Thymus (tissue), 11 donors: ENCODE measurements around the gene TNK2. TPM values are rescaled to one million over a fixed set of nuclear protein-coding genes. Genes with fewer than 3 reads are reported as not detected.

Experiments used
- DNase-seq, 9 donors: peaks; one replicate each; pipeline ENCODE4 v3.0.0-alpha.2; 2013; ENCODE audit warnings: low spot score in 9 of 9, low read depth in 6 of 9, missing footprints in 1 of 9
- H3K27ac ChIP-seq, 2 donors: one replicate each; pipeline ENCODE4 v1.5.1; 2013; ENCODE audit warnings: control low read depth in 1 of 2, low read depth in 1 of 2, low read length in 1 of 2, mild to moderate bottlenecking in 1 of 2, moderate library complexity in 1 of 2
- H3K27me3 ChIP-seq, 2 donors: one replicate each; pipeline ENCODE4 v1.5.1; 2013; ENCODE audit warnings: low read length in 1 of 2; ENCODE audit not compliant: control insufficient read depth in 2 of 2, insufficient read depth in 1 of 2
- H3K36me3 ChIP-seq, 2 donors: one replicate each; pipeline ENCODE4 v1.5.1; 2013; ENCODE audit warnings: low read length in 1 of 2, mild to moderate bottlenecking in 1 of 2, moderate library complexity in 1 of 2; ENCODE audit not compliant: control insufficient read depth in 2 of 2, insufficient read depth in 2 of 2
- H3K4me1 ChIP-seq, 2 donors: one replicate each; pipeline ENCODE4 v1.5.1; 2013; ENCODE audit warnings: low read length in 2 of 2; ENCODE audit not compliant: control insufficient read depth in 2 of 2, insufficient read depth in 2 of 2
- H3K4me3 ChIP-seq, 2 donors: one replicate each; pipeline ENCODE4 v1.5.1; 2013; ENCODE audit warnings: low read length in 2 of 2, control low read depth in 1 of 2, mild to moderate bottlenecking in 1 of 2
- H3K9me3 ChIP-seq, 2 donors: one replicate each; pipeline ENCODE4 v1.5.1; 2013; ENCODE audit warnings: low read length in 1 of 2, mild to moderate bottlenecking in 1 of 2; ENCODE audit not compliant: control insufficient read depth in 2 of 2, insufficient read depth in 1 of 2
- WGBS: extraction: QIAGEN DNeasy Blood & Tissue Kit; methylation state at CpG from one replicate; pipeline ENCODE4 v1.1.7; 2013; 5-methylcytosine and 5-hydroxymethylcytosine counted together
- polyA plus RNA-seq: library from polyadenylated mRNA; stranded (reverse); fragments of 200-250 nt; gene quantifications from one replicate; pipeline ENCODE4 v1.2.3, GENCODE V29; 2013
- total RNA-seq: library from RNA; stranded (reverse); fragments of 120-200 nt; gene quantifications from one replicate; pipeline ENCODE4 v1.2.4, GENCODE V29; 2013
- donor health status: healthy.

The TNK2 gene
- total and polyA plus RNA-seq, 2 donors = 13.3 to 101 TPM

DNA sequence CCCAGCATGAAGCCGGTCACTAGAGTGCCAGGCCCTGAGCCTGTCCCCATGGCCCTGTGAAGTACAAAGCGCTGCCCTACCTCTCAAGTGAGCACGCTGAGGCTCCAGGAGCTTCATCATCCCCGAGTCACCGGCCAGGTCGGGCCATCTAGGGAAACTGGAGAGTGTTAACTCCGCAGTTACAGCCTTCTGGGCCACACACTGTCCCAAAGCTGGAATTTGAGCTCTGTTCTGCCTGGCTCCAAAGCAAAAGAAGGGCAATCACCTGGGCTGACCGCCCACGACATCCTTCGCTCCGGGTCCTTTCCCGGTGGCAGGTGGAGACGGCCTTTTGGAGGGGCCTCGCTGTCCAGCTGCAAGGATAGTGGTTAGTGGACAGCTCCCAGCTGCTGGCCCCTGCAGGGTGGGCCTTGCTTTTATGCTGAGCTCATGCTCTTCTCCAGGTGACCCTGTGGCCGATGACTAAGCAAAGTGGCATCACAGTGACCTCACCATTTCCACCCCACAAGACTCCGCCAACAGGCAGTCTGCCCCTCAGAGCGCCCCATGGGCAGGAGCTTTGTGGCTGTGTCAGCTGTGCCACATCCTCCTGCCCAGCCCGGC is 93.1 kb downstream of the TNK2 start:
- H3K4me3 ChIP-seq = no peak overlapping the region
- H3K27me3 ChIP-seq = peaks cover 0 to 17% of the 10 kb centered on the region in 2 donors
- peaks cover 0 to 12% of the 10 kb centered on the region in 2 donors for H3K9me3 ChIP-seq
- H3K36me3 ChIP-seq = no peaks in the 10 kb centered on the region
- no peak overlapping the region for H3K27ac ChIP-seq
- no peaks in the 10 kb centered on the region for H3K4me1 ChIP-seq
- WGBS = 83% methylated on average over 18 of the region's 18 CpGs
- no peak for DNase-seq

DNA sequence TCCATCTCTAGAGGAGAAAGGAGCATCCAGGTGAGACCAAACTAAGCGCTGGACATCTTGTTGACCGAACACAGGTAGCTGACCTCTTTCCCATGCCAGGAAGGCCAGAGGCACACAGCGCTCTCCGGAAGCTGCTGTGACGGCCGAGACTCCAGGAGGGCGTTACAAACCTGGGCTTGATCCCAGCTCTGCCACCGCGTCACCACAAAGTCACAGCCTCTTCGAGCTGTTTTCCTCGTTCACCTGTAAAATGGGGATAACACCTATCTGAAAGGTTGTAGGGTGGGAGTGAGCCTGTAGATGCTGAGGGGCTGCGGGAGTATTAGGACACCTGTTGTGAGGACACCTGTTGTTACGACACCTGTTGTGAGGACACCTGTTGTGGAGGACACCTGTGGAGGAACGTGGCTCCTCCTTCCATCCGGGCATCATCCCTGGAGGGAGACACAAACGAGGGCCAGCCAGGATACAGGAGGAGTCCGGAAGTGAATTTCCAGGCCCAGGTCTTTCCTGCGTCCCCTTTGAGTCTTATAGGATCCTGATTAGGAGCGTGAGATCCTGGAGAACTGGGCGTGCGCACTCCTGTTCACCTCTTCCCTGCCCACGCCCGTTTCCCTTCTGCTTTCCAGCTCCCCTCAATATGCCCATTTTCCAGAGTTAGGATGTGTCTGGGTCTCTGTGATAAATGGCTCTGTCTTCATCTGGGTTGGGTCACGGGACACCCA is 94.3 kb downstream of the TNK2 start:
- WGBS = 97% methylated on average over 24 of the region's 24 CpGs
- Histone ChIP-seq H3K36me3 (no peaks in the 10 kb centered on the region), H3K27me3 (peaks cover 0 to 17% of the 10 kb centered on the region in 2 donors), H3K4me1 (no peaks in the 10 kb centered on the region), H3K9me3 (peaks cover 0 to 12% of the 10 kb centered on the region in 2 donors), H3K27ac (no peak overlapping the region), H3K4me3 (no peak overlapping the region)
- DNase-seq = no peak

Other genes starting within 250 kb of the TNK2 start
- 1.2 TPM for gene MUC20, start 187.6 kb downstream of the TNK2 start, total RNA-seq
- 5.7 TPM for gene MUC20, start 187.6 kb downstream of the TNK2 start, polyA plus RNA-seq
- 0.14 TPM for gene MUC4, start 96.6 kb downstream of the TNK2 start, total RNA-seq
- 1.3 TPM for gene MUC4, start 96.6 kb downstream of the TNK2 start, polyA plus RNA-seq
- 48.2 TPM for gene TFRC, start 173.5 kb upstream of the TNK2 start, total RNA-seq
- gene TFRC, start 173.5 kb upstream of the TNK2 start, polyA plus RNA-seq = 32.0 TPM